ENCODE data around the gene RHEX.

Gene RHEX

DNA sequence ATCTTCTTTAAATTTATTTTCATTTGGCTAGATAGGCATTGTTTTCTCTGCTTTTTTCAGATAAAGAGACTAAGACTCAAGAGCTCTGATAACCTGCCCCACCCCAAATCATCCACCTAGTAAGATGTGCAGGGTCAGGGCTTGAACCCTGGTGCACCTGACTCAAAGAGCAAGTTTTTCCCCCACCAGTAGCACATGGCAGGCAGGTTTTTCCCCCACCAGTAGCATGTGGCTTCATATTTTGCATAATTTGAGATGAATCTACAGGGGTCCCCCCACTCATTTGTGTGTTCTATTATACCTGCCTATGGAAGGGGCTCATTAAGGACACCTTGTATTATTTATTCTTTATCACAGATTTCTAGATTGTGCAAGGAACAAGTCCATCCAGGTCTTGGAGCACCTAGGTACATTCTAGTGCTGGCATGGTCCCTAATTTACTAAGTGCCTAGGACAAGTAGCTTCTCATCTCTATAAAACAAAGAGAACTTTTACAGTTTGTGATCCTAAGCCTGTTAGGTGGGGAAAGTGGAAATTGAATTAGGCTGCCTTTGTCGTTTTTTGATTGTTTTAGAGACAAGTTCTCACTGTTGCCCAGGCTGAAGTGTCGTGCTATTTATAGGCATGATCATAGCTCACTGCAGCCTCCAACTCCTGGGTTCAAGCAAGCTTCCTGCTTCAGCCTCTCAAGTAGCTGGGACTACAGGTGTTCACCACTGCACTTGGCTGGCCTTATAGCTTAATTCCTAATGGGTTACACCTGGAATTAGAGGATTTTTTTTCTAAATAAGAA, 16.1 kb upstream of the RHEX start:
- Histone ChIP-seq H3K9ac (ENCODE audit: low read depth, low read length, poor library complexity) (no peak overlapping the region), H3K79me1 (ENCODE audit: low read depth, low read length) (no peaks in the 10 kb centered on the region), H4K8ac (ENCODE audit: low read depth, low read length) (no peak overlapping the region), H3K23ac (ENCODE audit: low read depth, low read length, poor library complexity) (no peak overlapping the region), H3K36me3 (replicated peaks in 1 of 2; ENCODE audit: control insufficient read depth in 2 of 2, insufficient read depth in 2 of 2, low read length in 2 of 2) (no peaks in the 10 kb centered on the region), H3K4me2 (ENCODE audit: insufficient read depth, low read length, poor library complexity, severe bottlenecking) (no peak overlapping the region), H2BK5ac (ENCODE audit: low read length) (no peak overlapping the region), H2BK15ac (ENCODE audit: low read length) (no peak overlapping the region), H3K27ac (replicated peaks; ENCODE audit: low read length) (no peak overlapping the region), H2BK120ac (ENCODE audit: low read depth, low read length) (no peak overlapping the region), H3K4me1 (ENCODE audit: control insufficient read depth in 2 of 2, insufficient read depth in 1 of 2, low read depth in 1 of 2, low read length in 2 of 2) (peaks cover 0 to 10% of the 10 kb centered on the region in 2 donors), H4K91ac (ENCODE audit: low read depth, low read length, poor library complexity) (no peak overlapping the region), H3K27me3 (ENCODE audit: control insufficient read depth in 3 of 3, insufficient read depth in 3 of 3, low read depth in 1 of 3, low read length in 3 of 3) (peaks cover 0 to 38% (median 2%) of the 10 kb centered on the region in 3 experiments), H3K18ac (ENCODE audit: low read length) (no peak overlapping the region), H2AK5ac (ENCODE audit: low read depth, low read length) (no peak overlapping the region), H3K14ac (ENCODE audit: low read length) (no peak overlapping the region), H3K4me3 (ENCODE audit: low read length in 2 of 2) (no peak overlapping the region), H2BK12ac (ENCODE audit: low read length) (no peak overlapping the region), H3K9me3 (replicated peaks in 1 of 2; ENCODE audit: control insufficient read depth in 2 of 2, insufficient read depth in 1 of 2, low read depth in 1 of 2, low read length in 2 of 2) (peaks cover 0 to 3% of the 10 kb centered on the region in 2 donors), H3K4ac (ENCODE audit: low read length) (no peak overlapping the region), H2AFZ (ENCODE audit: low read length) (no peak overlapping the region)
- no peak for DNase-seq (ENCODE audit: low spot score)
- WGBS, 2 donors (ENCODE audit: extremely low coverage in 2 of 2, insufficient read length in 2 of 2, insufficient replicate concordance in 1 of 2): no CpG with 5 or more reads among the region's 2 CpGs

DNA sequence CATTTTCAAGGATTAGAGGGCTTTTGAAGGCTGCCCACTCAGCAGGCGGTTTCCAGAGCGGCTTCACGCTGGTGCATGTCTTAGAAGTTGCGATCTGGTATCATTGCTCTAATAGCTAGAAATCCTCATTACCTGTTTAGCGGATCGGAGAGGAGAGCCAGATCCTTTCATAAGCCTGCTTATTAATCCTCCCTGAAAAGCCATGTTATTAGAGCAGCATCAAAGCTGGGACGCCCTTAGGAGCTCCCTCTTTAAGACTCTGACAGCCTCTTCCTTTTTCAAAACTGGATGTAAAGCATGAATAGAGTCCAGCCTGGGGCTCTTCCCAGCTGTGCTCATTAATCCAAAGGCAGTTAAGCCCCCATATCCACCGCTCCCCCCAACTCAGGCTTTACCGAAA, 15.4 kb upstream of the RHEX start:
- Histone ChIP-seq H3K27me3 (ENCODE audit: control insufficient read depth in 3 of 3, insufficient read depth in 3 of 3, low read depth in 1 of 3, low read length in 3 of 3) (peaks cover 0 to 35% (median 2%) of the 10 kb centered on the region in 3 experiments), H3K18ac (ENCODE audit: low read length) (no peak overlapping the region), H3K9me3 (replicated peaks in 1 of 2; ENCODE audit: control insufficient read depth in 2 of 2, insufficient read depth in 1 of 2, low read depth in 1 of 2, low read length in 2 of 2) (peaks cover 0 to 2% of the 10 kb centered on the region in 2 donors), H3K36me3 (replicated peaks in 1 of 2; ENCODE audit: control insufficient read depth in 2 of 2, insufficient read depth in 2 of 2, low read length in 2 of 2) (no peaks in the 10 kb centered on the region), H2BK15ac (ENCODE audit: low read length) (no peak overlapping the region), H3K14ac (ENCODE audit: low read length) (no peak overlapping the region), H4K8ac (ENCODE audit: low read depth, low read length) (no peak overlapping the region), H2AFZ (ENCODE audit: low read length) (no peak overlapping the region), H3K79me1 (ENCODE audit: low read depth, low read length) (no peaks in the 10 kb centered on the region), H2AK5ac (ENCODE audit: low read depth, low read length) (no peak overlapping the region), H2BK120ac (ENCODE audit: low read depth, low read length) (no peak overlapping the region), H3K9ac (ENCODE audit: low read depth, low read length, poor library complexity) (no peak overlapping the region), H2BK12ac (ENCODE audit: low read length) (no peak overlapping the region), H3K27ac (replicated peaks; ENCODE audit: low read length) (no peak overlapping the region), H3K23ac (ENCODE audit: low read depth, low read length, poor library complexity) (no peak overlapping the region), H3K4ac (ENCODE audit: low read length) (no peak overlapping the region), H3K4me2 (ENCODE audit: insufficient read depth, low read length, poor library complexity, severe bottlenecking) (no peak overlapping the region), H2BK5ac (ENCODE audit: low read length) (no peak overlapping the region), H3K4me3 (ENCODE audit: low read length in 2 of 2) (no peak overlapping the region), H4K91ac (ENCODE audit: low read depth, low read length, poor library complexity) (no peak overlapping the region), H3K4me1 (ENCODE audit: control insufficient read depth in 2 of 2, insufficient read depth in 1 of 2, low read depth in 1 of 2, low read length in 2 of 2) (peaks cover 0 to 10% of the 10 kb centered on the region in 2 donors)
- DNase-seq (ENCODE audit: low spot score): no peak
- WGBS, 2 donors (ENCODE audit: extremely low coverage in 2 of 2, insufficient read length in 2 of 2, insufficient replicate concordance in 1 of 2): no CpG with 5 or more reads among the region's 9 CpGs

- H3K27ac ChIP-seq (replicated peaks; ENCODE audit: low read length): no peak overlapping the region
- peak overlapping the region; percentile 85 for H2AK5ac ChIP-seq (ENCODE audit: low read depth, low read length)
- H3K36me3 ChIP-seq (replicated peaks in 1 of 2; ENCODE audit: control insufficient read depth in 2 of 2, insufficient read depth in 2 of 2, low read length in 2 of 2): no peaks in the 10 kb centered on the region
- H3K79me1 ChIP-seq (ENCODE audit: low read depth, low read length): no peaks in the 10 kb centered on the region
- no peak overlapping the region for H3K18ac ChIP-seq (ENCODE audit: low read length)
- no peak overlapping the region for H3K14ac ChIP-seq (ENCODE audit: low read length)
- H3K4me3 ChIP-seq (ENCODE audit: low read length in 2 of 2): no peak overlapping the region
- H3K9ac ChIP-seq (ENCODE audit: low read depth, low read length, poor library complexity): no peak overlapping the region
- H2BK120ac ChIP-seq (ENCODE audit: low read depth, low read length): no peak overlapping the region
- DNase-seq (ENCODE audit: low spot score): no peak
- no peak overlapping the region for H4K91ac ChIP-seq (ENCODE audit: low read depth, low read length, poor library complexity)
- H3K4ac ChIP-seq (ENCODE audit: low read length): no peak overlapping the region
- H4K8ac ChIP-seq (ENCODE audit: low read depth, low read length): no peak overlapping the region
- H3K4me2 ChIP-seq (ENCODE audit: insufficient read depth, low read length, poor library complexity, severe bottlenecking): no peak overlapping the region
- no CpG with 5 or more reads among the region's 7 CpGs for WGBS, 2 donors (ENCODE audit: extremely low coverage in 2 of 2, insufficient read length in 2 of 2, insufficient replicate concordance in 1 of 2)
- H2BK12ac ChIP-seq (ENCODE audit: low read length): no peak overlapping the region
- H3K9me3 ChIP-seq (replicated peaks in 1 of 2; ENCODE audit: control insufficient read depth in 2 of 2, insufficient read depth in 1 of 2, low read depth in 1 of 2, low read length in 2 of 2): no peaks in the 10 kb centered on the region
- H2BK15ac ChIP-seq (ENCODE audit: low read length): peak overlapping the region; percentile 75
- H2BK5ac ChIP-seq (ENCODE audit: low read length): no peak overlapping the region
- no peak overlapping the region for H2AFZ ChIP-seq (ENCODE audit: low read length)
- H3K27me3 ChIP-seq (ENCODE audit: control insufficient read depth in 3 of 3, insufficient read depth in 3 of 3, low read depth in 1 of 3, low read length in 3 of 3): peaks cover 0 to 33% (median 2%) of the 10 kb centered on the region in 3 experiments
- peaks cover 0 to 10% of the 10 kb centered on the region in 2 donors for H3K4me1 ChIP-seq (ENCODE audit: control insufficient read depth in 2 of 2, insufficient read depth in 1 of 2, low read depth in 1 of 2, low read length in 2 of 2)
- no peak overlapping the region for H3K23ac ChIP-seq (ENCODE audit: low read depth, low read length, poor library complexity)
These were observed 13.7 kb upstream of the RHEX start for GRCh38 chr1:206039046-206039973.

DNA sequence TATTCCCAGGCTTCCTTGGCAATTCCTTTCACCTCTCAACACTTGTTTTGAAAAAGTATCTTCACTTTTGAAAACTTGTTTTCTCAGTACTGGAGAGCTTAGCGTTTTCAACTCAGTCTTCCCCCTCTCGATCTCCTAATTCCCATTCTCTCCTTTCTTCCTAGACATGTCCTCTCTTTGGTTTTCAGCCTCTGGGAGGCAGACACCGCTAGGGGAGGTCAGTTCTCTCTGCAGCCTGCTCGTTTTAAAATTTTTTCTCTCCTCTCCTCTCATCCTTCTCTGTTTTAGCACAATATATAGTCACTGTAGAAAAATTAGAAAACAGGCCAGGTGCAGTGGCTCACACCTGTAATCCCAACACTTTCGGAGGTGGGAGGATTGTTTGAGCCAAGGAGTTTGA, 12.6 kb upstream of the RHEX start:
- no peak overlapping the region for H2BK12ac ChIP-seq (ENCODE audit: low read length)
- H2BK5ac ChIP-seq (ENCODE audit: low read length): no peak overlapping the region
- no CpG with 5 or more reads among the region's 5 CpGs for WGBS, 2 donors (ENCODE audit: extremely low coverage in 2 of 2, insufficient read length in 2 of 2, insufficient replicate concordance in 1 of 2)
- H3K27me3 ChIP-seq (ENCODE audit: control insufficient read depth in 3 of 3, insufficient read depth in 3 of 3, low read depth in 1 of 3, low read length in 3 of 3): peaks cover 0 to 32% (median 2%) of the 10 kb centered on the region in 3 experiments
- no peak overlapping the region for H4K8ac ChIP-seq (ENCODE audit: low read depth, low read length)
- H2AFZ ChIP-seq (ENCODE audit: low read length): no peak overlapping the region
- H2BK15ac ChIP-seq (ENCODE audit: low read length): no peak overlapping the region
- H3K14ac ChIP-seq (ENCODE audit: low read length): no peak overlapping the region
- H3K4me2 ChIP-seq (ENCODE audit: insufficient read depth, low read length, poor library complexity, severe bottlenecking): no peak overlapping the region
- no peak overlapping the region for H3K4ac ChIP-seq (ENCODE audit: low read length)
- no peaks in the 10 kb centered on the region for H3K36me3 ChIP-seq (replicated peaks in 1 of 2; ENCODE audit: control insufficient read depth in 2 of 2, insufficient read depth in 2 of 2, low read length in 2 of 2)
- H3K9ac ChIP-seq (ENCODE audit: low read depth, low read length, poor library complexity): no peak overlapping the region
- H3K27ac ChIP-seq (replicated peaks; ENCODE audit: low read length): no peak overlapping the region
- H3K79me1 ChIP-seq (ENCODE audit: low read depth, low read length): no peaks in the 10 kb centered on the region
- H3K9me3 ChIP-seq (replicated peaks in 1 of 2; ENCODE audit: control insufficient read depth in 2 of 2, insufficient read depth in 1 of 2, low read depth in 1 of 2, low read length in 2 of 2): no peaks in the 10 kb centered on the region
- H4K91ac ChIP-seq (ENCODE audit: low read depth, low read length, poor library complexity): no peak overlapping the region
- no peak overlapping the region for H3K23ac ChIP-seq (ENCODE audit: low read depth, low read length, poor library complexity)
- H3K18ac ChIP-seq (ENCODE audit: low read length): no peak overlapping the region
- H2BK120ac ChIP-seq (ENCODE audit: low read depth, low read length): no peak overlapping the region
- no peak overlapping the region for H2AK5ac ChIP-seq (ENCODE audit: low read depth, low read length)
- peaks cover 0 to 10% of the 10 kb centered on the region in 2 donors for H3K4me1 ChIP-seq (ENCODE audit: control insufficient read depth in 2 of 2, insufficient read depth in 1 of 2, low read depth in 1 of 2, low read length in 2 of 2)
- no peak for DNase-seq (ENCODE audit: low spot score)
- no peak overlapping the region for H3K4me3 ChIP-seq (ENCODE audit: low read length in 2 of 2)

Data from neuronal stem cell (in vitro differentiated cells).